GM13976 (cell line): ENCODE measurements around the gene TWNK.

ENCODE experiments used
- DNase-seq: peaks from one replicate; pipeline ENCODE4 v3.0.0; 2012; ENCODE audit warnings: low spot score
- CTCF ChIP-seq: IDR thresholded peaks from 2 replicates; pipeline ENCODE4 v1.5.1; 2012; ENCODE audit warnings: borderline replicate concordance, mild to moderate bottlenecking; ENCODE audit not compliant: insufficient read depth; ENCODE audit errors: extremely low read depth, missing control alignments, control extremely low read depth
- in situ Hi-C: fragments of 300-500 bp; cut with MboI; formaldehyde crosslinking; loops from one replicate; pipeline ENCODE4 v1.12.0; 2022; ENCODE audit warnings: low sequenced_read_pairs, mixed read lengths, inconsistent platforms; ENCODE audit not compliant: unreplicated experiment

Gene TWNK

GRCh38 chr10:100968062-100968736 is 19.1 kb upstream of the TWNK start:
- no peak for DNase-seq
- in situ Hi-C loops = no loop called here
- no peak for TF ChIP-seq CTCF

- in situ Hi-C loops = no loop called here
- no peak for TF ChIP-seq CTCF
- DNase-seq = no peak
These were observed 18.5 kb upstream of the TWNK start for GRCh38 chr10:100968863-100969186.

- DNase-seq = peak; percentile 80
- TF ChIP-seq CTCF = peak; percentile 63
- in situ Hi-C loops = no loop called here
These were observed 17.9 kb upstream of the TWNK start, which contains the start of gene SEMA4G for GRCh38 chr10:100969187-100970075. TSS of gene SEMA4G (plus strand) at chr10:100969504. CDS start at chr10:100972913, 3,409 bp downstream.

- DNase-seq = peak; percentile 64
- no peak for TF ChIP-seq CTCF
- in situ Hi-C loops = no loop called here
These were observed 17.0 kb upstream of the TWNK start for GRCh38 chr10:100970076-100970913.

- in situ Hi-C loops = no loop called here
- no peak for TF ChIP-seq CTCF
- DNase-seq = peak; percentile 10
These were observed 16.2 kb upstream of the TWNK start for GRCh38 chr10:100970914-100971811.
